Spinal cord (tissue), 10 donors: ENCODE data around the gene CELF4. TPM values are rescaled to one million over a fixed set of nuclear protein-coding genes. Genes with fewer than 3 reads are reported as not detected.

Experiments used
- DNase-seq, 6 donors: peaks; one replicate each; pipeline versions ENCODE4 v3.0.0 to v3.0.0-alpha.2; 2013 to 2015; ENCODE audit warnings: low spot score in 6 of 6, low read depth in 4 of 6
- H3K27ac ChIP-seq: one replicate; pipeline ENCODE4 v1.5.1; 2013; ENCODE audit warnings: low read depth, low read length, control low read depth
- H3K27me3 ChIP-seq: one replicate; pipeline ENCODE4 v1.6.1; 2013; ENCODE audit warnings: low read length; ENCODE audit not compliant: control insufficient read depth, insufficient read depth
- H3K36me3 ChIP-seq: one replicate; pipeline ENCODE4 v1.6.1; 2013; ENCODE audit warnings: low read length; ENCODE audit not compliant: control insufficient read depth, insufficient read depth
- H3K4me1 ChIP-seq: one replicate; pipeline ENCODE4 v1.6.1; 2013; ENCODE audit warnings: low read length; ENCODE audit not compliant: control insufficient read depth, insufficient read depth
- H3K4me3 ChIP-seq: one replicate; pipeline ENCODE4 v1.5.1; 2013; ENCODE audit warnings: low read depth, low read length, control low read depth
- H3K9me3 ChIP-seq: one replicate; pipeline ENCODE4 v1.6.1; 2013; ENCODE audit warnings: low read length; ENCODE audit not compliant: control insufficient read depth, insufficient read depth
- WGBS: methylation state at CpG from one replicate; pipeline ENCODE4 v1.1.5; 2013; ENCODE audit warnings: missing lambda C conversion rate; ENCODE audit not compliant: insufficient coverage; 5-methylcytosine and 5-hydroxymethylcytosine counted together
- polyA plus RNA-seq, 2 donors: library from polyadenylated mRNA; unstranded; fragments of 120-200 nt; gene quantifications; one replicate each; pipeline ENCODE4 v1.2.1, GENCODE V29; 2013; ENCODE audit not compliant: insufficient read length in 2 of 2
- total RNA-seq, 2 donors: library from RNA; depleted of rRNA in 1 of 2; stranded (reverse); fragments of 120-200 nt in 1 of 2; fragments of >200 nt in 1 of 2; gene quantifications; one replicate each; pipeline versions ENCODE4 v1.2.3 to v1.2.4, GENCODE V29; 2013 to 2014
- donor health status: healthy.

The CELF4 gene
- total and polyA plus RNA-seq, 4 donors = 26.6 to 139 (median 89.9) TPM

- Histone ChIP-seq H3K27me3 (peaks cover 22% of the 10 kb centered on the region), H3K36me3 (peaks cover 3% of the 10 kb centered on the region), H3K27ac (no peak overlapping the region), H3K4me1 (peaks cover 41% of the 10 kb centered on the region), H3K9me3 (no peaks in the 10 kb centered on the region), H3K4me3 (no peak overlapping the region)
- WGBS = 24% methylated on average over 7 of the region's 10 CpGs
- no peak for DNase-seq
Measured at GRCh38 chr18:37524139-37524497, 41.5 kb downstream of the CELF4 start.

GRCh38 chr18:37521510-37522465, 43.8 kb downstream of the CELF4 start:
- no peak overlapping the region for H3K27ac ChIP-seq
- H3K4me1 ChIP-seq = peaks cover 60% of the 10 kb centered on the region
- 57% methylated on average over 10 of the region's 19 CpGs for WGBS
- peaks cover 8% of the 10 kb centered on the region for H3K36me3 ChIP-seq
- H3K9me3 ChIP-seq = no peaks in the 10 kb centered on the region
- H3K4me3 ChIP-seq = no peak overlapping the region
- peak in 1 of 6 donors; percentile 29 for DNase-seq
- peaks cover 22% of the 10 kb centered on the region for H3K27me3 ChIP-seq

- no peak overlapping the region for H3K27ac ChIP-seq
- peaks cover 11% of the 10 kb centered on the region for H3K36me3 ChIP-seq
- H3K4me3 ChIP-seq = no peak overlapping the region
- WGBS = 59% methylated on average over 2 of the region's 3 CpGs
- H3K4me1 ChIP-seq = peaks cover 71% of the 10 kb centered on the region
- H3K27me3 ChIP-seq = peaks cover 17% of the 10 kb centered on the region
- no peaks in the 10 kb centered on the region for H3K9me3 ChIP-seq
- DNase-seq = no peak
Measured at GRCh38 chr18:37520508-37520907, 45.1 kb downstream of the CELF4 start.

GRCh38 chr18:37519510-37520135, 46.0 kb downstream of the CELF4 start:
- DNase-seq = peak in 1 of 6 donors; percentile 47
- H3K27ac ChIP-seq = no peak overlapping the region
- peaks cover 11% of the 10 kb centered on the region for H3K36me3 ChIP-seq
- peaks cover 11% of the 10 kb centered on the region for H3K27me3 ChIP-seq
- no peaks in the 10 kb centered on the region for H3K9me3 ChIP-seq
- H3K4me1 ChIP-seq = peaks cover 69% of the 10 kb centered on the region
- WGBS = 62% methylated on average over 7 of the region's 9 CpGs
- no peak overlapping the region for H3K4me3 ChIP-seq

- no peaks in the 10 kb centered on the region for H3K9me3 ChIP-seq
- whole genome bisulfite sequencing = 83% methylated on average over 2 of the region's 5 CpGs
- no peak overlapping the region for H3K4me3 ChIP-seq
- peak in 3 of 6 donors; percentile 51 to 72 (median 70) for DNase-seq
- H3K27me3 ChIP-seq = no peaks in the 10 kb centered on the region
- H3K27ac ChIP-seq = peak overlapping the region; percentile 18
- peaks cover 59% of the 10 kb centered on the region for H3K4me1 ChIP-seq
- peaks cover 11% of the 10 kb centered on the region for H3K36me3 ChIP-seq
Measured at GRCh38 chr18:37516361-37516853, 49.2 kb downstream of the CELF4 start.

GRCh38 chr18:37514953-37515352, 50.6 kb downstream of the CELF4 start:
- Histone ChIP-seq H3K27ac (no peak overlapping the region), H3K9me3 (no peaks in the 10 kb centered on the region), H3K4me3 (no peak overlapping the region), H3K27me3 (no peaks in the 10 kb centered on the region), H3K36me3 (peaks cover 13% of the 10 kb centered on the region), H3K4me1 (peaks cover 54% of the 10 kb centered on the region)
- no CpG with 5 or more reads among the region's 3 CpGs for WGBS
- peak in 1 of 6 donors; percentile 68 for DNase-seq

GRCh38 chr18:37512400-37512799, 53.2 kb downstream of the CELF4 start:
- no peaks in the 10 kb centered on the region for H3K9me3 ChIP-seq
- 69% methylated on average over 2 of the region's 2 CpGs for WGBS
- DNase-seq = no peak
- H3K4me3 ChIP-seq = no peak overlapping the region
- no peaks in the 10 kb centered on the region for H3K27me3 ChIP-seq
- peaks cover 46% of the 10 kb centered on the region for H3K4me1 ChIP-seq
- H3K27ac ChIP-seq = no peak overlapping the region
- peaks cover 7% of the 10 kb centered on the region for H3K36me3 ChIP-seq

- 15% methylated on average over 5 of the region's 9 CpGs for WGBS
- Histone ChIP-seq H3K27ac (no peak overlapping the region), H3K36me3 (peaks cover 6% of the 10 kb centered on the region), H3K9me3 (no peaks in the 10 kb centered on the region), H3K4me1 (peaks cover 44% of the 10 kb centered on the region), H3K4me3 (no peak overlapping the region), H3K27me3 (no peaks in the 10 kb centered on the region)
- peak in 1 of 6 donors; percentile 55 for DNase-seq
Measured at GRCh38 chr18:37511721-37512298, 53.8 kb downstream of the CELF4 start.

GRCh38 chr18:37509600-37509999, 56.0 kb downstream of the CELF4 start:
- no peaks in the 10 kb centered on the region for H3K27me3 ChIP-seq
- no peak for DNase-seq
- WGBS = no CpG with 5 or more reads among the region's 1 CpG
- no peak overlapping the region for H3K4me3 ChIP-seq
- no peaks in the 10 kb centered on the region for H3K9me3 ChIP-seq
- peaks cover 3% of the 10 kb centered on the region for H3K36me3 ChIP-seq
- H3K27ac ChIP-seq = no peak overlapping the region
- peaks cover 46% of the 10 kb centered on the region for H3K4me1 ChIP-seq
